SU-DHL-6 (cell line): ENCODE data around the gene TBX18.

Experiments used
- CTCF ChIP-seq: fragments of 200-600 bp; sonication (generic); IDR thresholded peaks from one replicate; pipeline ENCODE4 v1.5.1; 2017; ENCODE audit warnings: antibody characterized with exemption, mild to moderate bottlenecking, low read length, moderate library complexity; ENCODE audit not compliant: insufficient read depth, poor library complexity, severe bottlenecking
- EZH2phosphoT487 ChIP-seq: fragments of 200-600 bp; sonication (generic), shearing (Covaris generic); conservative IDR thresholded peaks from 2 replicates; pipeline ENCODE4 v1.6.1; 2018; ENCODE audit warnings: mild to moderate bottlenecking, antibody characterized with exemption, low read length, moderate library complexity, mixed read lengths

DNA sequence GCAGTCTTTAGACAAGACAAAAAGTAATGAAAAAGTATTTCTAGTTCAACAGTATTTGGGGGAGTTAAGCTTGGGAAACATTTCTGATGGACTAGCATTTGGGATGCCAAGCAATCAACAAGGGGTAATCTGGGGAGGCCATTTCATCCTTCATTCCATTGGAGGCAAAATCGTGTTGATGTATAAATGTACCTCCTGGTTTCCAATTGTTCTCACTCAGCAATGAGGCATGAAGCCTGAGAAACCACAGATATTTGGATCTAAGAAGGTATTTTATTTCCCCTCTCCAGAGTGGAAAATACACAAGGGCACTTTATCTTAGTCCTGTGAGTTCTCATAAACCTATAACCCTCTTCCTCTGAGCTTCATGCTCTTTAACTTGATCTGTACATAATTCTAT lies 68.2 kb downstream of the TBX18 start:
- TF ChIP-seq EZH2phosphoT487: no peak
- TF ChIP-seq CTCF: no peak
